SW 1271 (cell line): ENCODE measurements around the gene GTF2E1.
"Not testable (repeated sequence)": the region's sequence is repeated elsewhere in the genome, so short reads cannot be mapped to it uniquely, and the experiment has no call there.

Experiments used
- DNase-seq, 2 experiments: peaks; one replicate each; lab custom pipeline; 2025; lab: John Stamatoyannopoulos, UW

The GTF2E1 gene

DNA sequence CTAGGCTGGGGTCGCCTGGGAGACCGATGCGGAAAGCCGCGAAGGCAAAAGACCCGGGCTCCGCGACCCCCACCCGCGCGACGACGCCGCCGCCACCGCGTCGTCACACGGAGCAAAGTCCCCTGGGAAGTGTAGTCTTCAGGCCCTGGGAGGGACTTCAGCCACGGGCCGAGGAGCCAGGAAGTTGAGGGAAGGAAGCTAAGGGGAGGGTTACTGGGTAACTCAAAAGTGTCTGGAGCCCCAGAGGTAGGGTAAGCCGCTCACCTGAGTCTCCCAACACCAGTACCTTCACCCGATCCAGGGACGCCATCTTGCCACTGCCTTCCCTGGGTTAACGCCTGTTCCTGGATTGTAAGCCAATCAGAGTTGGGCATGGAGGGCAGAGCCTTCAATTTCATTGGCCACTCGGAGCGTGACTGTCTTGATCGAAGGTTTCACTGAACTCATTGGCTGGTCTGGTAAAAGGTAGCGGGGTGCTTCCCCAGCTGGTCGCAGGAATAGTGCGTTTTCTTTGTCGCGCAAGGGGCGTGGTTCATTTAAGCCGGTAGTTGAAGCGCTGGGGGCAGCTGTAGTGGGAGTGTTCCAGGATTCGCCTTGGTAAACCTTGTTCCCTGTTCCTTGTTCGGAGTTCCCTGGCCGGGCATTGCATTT lies at the start of gene GTF2E1, which contains the start of gene RABL3:
TSS of gene GTF2E1 (plus strand) at position 547 of the 651 bp plus-strand sequence. CDS start 7,809 bp downstream, outside the sequence.
TSS of gene RABL3 (minus strand) at position 319 of the 651 bp plus-strand sequence. CDS start at position 310, 9 bp downstream.
- DNase-seq: peak; percentile 97 to 99

DNA sequence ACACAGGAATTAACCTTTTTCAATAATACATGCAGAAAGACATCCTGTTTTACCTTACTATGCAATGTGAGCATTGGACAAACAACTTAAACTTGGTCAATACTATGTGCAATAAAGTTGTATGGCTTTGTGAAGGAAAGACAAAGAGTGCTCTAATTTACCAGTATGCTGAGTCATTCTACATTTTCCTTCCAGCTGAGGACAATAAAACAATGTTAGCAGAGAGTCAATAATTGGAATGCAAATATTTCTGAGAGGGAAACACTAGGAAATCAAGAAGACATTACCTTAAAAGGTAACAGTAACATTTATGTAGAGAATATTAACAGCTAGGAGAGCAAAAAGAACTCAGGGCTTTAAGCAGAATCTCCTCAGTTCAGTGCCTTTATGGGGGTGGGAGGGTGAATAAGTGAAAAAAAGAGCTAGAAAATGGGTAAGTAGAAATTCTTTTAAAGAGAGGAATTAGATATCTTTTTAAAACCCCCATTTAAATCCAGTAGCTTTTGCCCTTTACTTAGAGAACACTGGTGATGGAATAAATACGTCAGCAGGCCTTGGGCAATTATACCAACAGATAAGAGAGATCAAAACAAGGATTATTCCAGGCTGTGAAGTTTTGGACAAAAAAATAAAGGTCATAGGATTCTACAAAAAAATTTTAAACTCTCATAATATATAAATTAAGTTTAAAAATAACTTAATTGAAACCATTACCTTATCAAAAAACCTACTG lies 48.9 kb upstream of the GTF2E1 start:
- peak in 1 of 2 experiments; percentile 6 for DNase-seq

DNA sequence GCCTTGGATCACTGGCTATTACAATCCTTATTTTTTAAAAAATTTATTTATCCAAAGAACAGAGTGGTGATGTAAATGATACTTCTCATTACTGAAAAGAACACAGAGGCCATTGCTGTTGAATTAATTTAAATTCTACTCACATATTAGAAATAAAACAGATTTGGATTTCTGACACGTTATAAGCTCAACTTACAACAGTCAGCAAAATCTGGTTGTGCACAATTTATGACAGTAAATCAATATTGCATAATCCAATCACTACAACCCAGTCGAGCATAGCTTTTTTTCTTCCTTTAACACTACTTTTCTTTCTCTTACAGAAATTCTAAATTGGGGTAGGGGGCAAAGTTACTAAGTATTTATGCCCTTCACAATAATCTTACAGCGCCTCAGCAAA lies 43.2 kb upstream of the GTF2E1 start:
- no peak for DNase-seq

- DNase-seq: no peak
Observed at GRCh38 chr3:120705884-120706582, 36.5 kb upstream of the GTF2E1 start.

DNA sequence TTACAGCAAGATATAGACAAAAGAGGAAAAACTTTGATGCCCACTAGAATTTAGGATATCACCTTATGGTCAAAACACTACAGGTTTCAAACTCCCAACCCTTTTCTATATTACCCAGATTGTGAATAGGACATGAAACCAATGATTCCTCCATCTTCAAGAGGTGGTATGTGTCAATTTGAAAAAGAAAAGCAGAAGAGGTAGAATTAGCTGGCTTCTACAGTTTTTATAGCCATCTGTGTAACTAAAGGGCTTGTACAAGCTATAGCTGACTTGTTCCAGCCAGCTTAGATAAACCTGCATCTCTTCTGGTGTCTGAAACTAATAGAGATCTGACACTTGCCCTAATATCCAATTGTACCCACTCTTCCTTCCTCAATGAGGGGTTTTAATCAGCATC lies 35.6 kb upstream of the GTF2E1 start:
- DNase-seq: no peak

DNA sequence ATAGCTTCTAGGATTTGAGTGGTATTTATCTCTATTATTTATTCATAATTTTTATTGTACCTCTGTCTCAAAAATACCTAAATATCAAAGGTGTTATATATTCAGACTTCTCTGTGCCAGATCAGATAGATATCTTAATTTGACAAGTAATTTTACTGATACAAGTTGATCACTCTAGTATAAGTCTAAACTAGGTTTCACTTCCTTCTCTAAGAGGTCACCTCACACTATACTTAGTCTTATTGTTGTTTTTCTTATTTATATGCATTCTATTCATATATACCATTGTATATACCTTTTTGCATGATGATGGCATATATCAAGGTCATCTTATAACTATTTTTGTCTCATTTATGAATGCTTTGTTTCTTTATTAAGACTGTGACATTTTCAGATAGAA lies 34.1 kb upstream of the GTF2E1 start:
- no peak for DNase-seq

DNA sequence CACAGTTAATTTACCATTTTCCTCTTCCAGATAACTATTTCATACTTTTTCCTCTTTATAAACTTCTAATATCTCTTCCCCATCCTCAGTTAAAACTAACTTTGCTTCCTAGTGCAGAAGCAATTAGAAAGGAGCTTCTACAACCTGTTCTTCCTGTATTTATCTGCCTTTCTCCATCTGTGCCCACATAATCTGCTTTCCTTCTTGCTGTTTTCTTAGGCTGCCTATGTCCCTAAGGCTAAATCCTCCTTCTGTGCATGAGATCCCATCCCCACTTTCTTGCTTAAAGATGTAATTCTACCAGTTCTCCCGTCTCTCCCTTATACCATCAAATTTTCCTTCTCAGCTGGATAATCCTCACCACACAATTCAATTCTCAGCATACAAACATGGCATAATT lies 32.2 kb upstream of the GTF2E1 start:
- no peak for DNase-seq

DNA sequence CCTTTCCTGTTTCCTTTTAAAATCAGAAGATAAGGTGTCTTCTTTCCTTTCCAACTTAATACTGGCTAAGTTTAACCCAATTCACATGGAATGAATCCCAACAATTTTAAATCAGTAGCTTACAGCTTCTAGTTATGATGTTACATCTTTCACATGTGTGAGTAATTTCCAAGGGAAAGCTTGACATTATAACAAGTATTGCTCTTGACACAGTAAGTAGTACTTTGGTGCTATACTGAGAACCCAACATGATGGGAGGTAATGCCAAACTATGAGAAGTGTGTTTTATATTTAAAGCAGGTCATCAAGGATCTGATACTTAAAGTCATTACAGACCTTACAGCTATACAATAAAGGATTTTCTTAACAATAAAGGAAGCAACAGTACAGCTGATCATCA lies 29.3 kb upstream of the GTF2E1 start:
- no peak for DNase-seq

GRCh38 chr3:120719167-120719834 lies 23.2 kb upstream of the GTF2E1 start:
- DNase-seq: not testable (repeated sequence)

DNA sequence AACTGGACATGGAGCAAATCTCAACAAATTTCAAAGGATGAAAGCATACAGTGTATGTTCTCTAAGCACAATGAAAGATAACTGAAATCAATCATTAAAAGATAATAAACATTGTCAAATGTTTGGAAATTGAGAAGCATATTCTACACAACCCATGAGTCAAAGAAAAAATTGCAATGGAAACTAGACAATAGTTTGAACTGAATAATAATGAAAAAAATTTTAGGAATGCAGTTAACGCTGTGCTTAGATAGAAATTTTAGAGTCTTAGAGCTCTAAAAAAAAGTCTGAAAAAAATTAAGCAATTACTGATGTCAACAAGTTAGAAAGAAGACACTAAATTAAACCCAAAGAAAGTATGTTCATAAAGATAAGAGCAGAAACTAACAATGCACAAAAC lies 15.8 kb upstream of the GTF2E1 start:
- DNase-seq: no peak

DNA sequence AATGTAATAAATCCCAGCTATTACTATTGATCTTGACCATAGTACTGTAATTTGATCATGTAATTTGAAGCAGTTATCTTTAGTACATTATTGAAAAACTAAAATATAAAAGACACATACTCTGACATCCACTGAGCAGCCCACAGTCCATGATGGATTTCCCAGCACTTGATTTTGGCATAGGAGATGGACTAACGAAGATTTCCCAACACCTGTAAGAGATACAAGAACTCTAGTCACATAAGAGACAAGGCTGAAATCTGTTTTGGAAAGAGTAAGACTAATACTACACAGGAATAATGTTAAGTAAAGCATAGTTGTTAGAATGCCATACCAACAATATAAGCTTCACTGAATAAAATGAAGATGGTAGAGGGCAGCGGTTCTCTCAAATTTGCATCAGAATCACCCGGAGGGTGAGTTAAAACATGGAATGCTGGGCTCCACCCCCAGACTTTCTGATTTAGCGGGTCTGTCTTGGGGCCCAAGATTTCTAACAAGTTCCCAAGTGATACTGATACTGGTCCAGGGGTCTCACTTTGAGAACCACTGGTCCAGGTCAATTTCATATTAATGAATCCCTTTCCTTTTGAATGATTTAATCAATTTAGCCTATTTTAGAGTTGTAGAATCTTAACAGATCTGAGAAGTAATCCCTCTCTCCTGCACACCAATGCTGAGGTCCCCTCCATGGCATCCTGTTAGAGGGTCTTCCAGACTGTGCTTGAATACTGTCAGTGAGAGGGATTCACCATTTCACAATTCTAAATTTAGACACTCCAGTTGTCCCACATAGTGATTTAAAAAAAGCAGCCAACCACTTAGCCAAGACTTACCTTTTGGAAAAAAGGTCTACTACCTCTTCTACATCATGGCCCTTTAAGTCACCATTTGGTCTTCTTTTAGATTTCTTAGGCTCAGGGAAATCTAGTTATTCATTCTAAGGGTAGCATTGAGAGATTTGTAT lies 11.7 kb upstream of the GTF2E1 start:
- DNase-seq: no peak

GRCh38 chr3:120738006-120738405 lies 4.5 kb upstream of the GTF2E1 start:
- DNase-seq: not testable (repeated sequence)

DNA sequence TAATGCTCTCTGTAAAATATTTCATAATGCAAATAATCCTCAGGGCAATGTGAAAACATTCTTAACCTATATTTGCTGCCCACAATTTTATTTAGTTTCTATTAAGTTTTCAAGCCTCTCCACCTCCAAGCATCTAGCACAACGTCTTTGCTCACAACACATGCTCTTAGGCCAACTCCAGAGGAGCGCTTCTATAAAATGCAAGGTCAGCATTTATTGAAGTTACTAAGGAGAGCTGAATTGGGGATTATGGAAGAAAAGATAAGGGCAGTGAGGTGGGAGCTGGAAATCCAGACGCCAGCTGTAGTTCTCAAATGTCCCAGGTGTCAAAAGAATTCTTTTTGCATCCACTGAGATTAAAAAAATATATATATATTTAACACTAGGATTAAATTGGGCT lies 1.2 kb upstream of the GTF2E1 start:
- no peak for DNase-seq

GRCh38 chr3:120741837-120742197 lies 727 bp upstream of the GTF2E1 start:
- DNase-seq: no peak

DNA sequence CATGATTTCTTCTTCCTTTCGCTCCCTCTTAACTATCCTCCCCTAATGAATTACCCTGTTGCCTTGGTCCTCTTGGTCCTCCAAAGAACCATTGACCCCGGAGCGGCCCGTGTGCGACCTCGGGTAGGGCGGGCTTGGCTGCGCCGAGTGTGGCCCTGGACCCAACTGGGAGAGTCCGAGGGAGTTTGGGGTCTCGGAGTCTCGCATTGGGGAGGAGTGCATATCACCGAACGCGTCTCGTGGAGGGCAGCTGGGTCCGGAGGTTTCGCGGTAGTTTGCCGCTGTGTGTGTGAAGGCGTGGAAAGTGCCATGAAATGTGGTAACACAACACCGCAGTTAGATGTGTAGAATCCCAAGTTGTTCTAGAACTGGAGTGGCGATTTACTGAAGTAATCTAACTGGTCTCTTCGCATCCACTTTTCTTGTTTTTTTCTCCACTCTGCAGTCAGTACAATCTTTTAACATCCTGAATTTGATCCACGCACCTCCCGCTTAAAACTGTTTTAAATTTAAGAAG lies 363 bp downstream of the GTF2E1 start:
- no peak for DNase-seq

DNA sequence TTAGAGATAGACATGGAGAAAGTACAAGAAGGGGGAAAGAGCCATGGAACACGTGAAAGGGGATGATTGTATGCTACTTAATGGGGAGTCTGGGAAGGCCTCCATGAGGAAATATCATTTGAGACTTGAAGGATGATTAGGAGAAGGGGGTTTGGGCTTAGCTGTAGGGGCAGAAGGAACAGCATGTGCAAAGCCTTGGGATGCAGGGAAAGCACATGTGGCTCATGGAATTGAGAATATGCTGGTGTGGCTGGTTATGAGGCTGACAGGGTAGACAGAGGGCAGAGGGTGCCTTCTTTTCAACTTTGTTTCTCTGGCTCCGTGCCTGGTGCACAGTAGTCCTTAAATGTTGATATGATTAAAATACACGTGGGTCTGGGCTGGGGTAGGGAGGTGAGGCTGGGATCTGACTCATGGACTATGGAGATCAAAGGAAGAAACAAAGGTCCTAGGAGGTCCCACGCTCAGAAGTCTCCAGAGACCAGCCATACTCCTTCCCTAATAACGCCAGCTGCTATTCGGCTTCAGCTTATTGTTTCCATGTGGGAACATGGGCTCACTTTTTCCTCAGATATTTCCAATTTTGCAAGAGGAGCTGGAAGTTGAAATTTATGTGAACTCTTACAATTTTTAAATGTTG lies 1.1 kb downstream of the GTF2E1 start:
- no peak for DNase-seq

DNA sequence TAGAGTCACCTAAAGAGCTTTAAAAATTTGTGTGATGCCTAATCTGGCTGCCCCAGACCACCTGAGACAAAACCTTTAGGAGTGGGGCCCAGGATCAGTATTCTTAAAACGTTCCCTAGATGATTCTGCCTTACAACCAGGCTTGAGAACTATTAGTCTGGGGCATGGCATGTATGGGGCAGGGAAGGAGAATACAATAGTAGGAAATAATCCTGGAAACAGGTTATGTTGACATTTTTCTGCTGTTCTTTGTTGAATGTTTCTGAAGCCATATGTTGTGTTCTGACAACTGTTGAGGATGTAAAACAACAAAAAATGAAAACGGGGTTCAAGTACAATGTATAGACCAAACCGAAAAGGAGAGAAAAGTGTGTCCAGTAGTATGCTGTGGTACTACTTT lies 2.9 kb downstream of the GTF2E1 start:
- DNase-seq: no peak

GRCh38 chr3:120749843-120750242 lies 7.3 kb downstream of the GTF2E1 start:
- DNase-seq: no peak

- no peak for DNase-seq
Observed at GRCh38 chr3:120752230-120752629, 9.7 kb downstream of the GTF2E1 start.

DNA sequence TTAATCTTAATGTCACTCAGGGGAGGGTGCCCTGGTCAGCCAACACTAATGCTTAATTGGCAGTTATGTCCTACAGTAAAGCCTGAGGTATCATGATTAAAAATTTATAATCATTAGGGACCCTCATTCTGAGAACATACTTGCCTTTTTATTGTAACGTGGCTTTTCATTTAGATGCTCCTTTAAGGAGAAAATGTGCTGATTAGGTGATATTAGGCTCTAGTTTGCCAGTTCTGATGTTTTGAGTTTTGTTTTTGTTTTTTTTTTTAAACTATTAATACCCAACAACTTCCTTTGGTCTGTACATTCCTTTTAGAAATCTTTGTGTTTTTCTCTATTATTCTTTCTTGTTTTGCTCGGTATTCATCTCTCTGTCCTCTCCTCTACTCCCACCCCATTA lies 10.3 kb downstream of the GTF2E1 start:
- DNase-seq: no peak

GRCh38 chr3:120753810-120754209 lies 11.3 kb downstream of the GTF2E1 start:
- no peak for DNase-seq
